Measurements from ENCODE around the gene TBX5. TPM values are rescaled to one million over a fixed set of nuclear protein-coding genes. Genes with fewer than 3 reads are reported as not detected.

Gene TBX5
- total RNA-seq, 4 donors from 2014 or later = not detected

DNA sequence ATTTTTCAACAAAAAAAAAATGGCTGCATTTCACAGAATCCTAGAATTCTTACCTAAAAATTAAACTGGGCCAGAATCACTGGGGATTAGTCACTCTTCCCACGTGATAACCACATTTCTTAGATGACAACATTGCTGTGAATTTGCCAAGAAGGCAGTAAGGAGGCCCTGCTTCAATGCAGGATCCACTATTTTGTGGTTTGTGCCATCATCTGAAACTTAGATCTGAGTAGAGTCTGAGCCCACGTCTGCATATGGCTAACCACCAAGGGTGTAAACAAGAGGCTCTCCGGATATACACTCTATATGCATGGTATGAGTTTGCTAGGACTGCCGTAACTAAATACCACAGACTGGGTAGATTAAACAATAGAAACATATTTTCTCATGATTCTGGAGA lies 24.4 kb upstream of the TBX5 start:
- ATAC-seq (ENCODE audit: low FRiP score) (no peak), DNase-seq (ENCODE audit: low spot score) (no peak)
- TF ChIP-seq, protein P1, sequence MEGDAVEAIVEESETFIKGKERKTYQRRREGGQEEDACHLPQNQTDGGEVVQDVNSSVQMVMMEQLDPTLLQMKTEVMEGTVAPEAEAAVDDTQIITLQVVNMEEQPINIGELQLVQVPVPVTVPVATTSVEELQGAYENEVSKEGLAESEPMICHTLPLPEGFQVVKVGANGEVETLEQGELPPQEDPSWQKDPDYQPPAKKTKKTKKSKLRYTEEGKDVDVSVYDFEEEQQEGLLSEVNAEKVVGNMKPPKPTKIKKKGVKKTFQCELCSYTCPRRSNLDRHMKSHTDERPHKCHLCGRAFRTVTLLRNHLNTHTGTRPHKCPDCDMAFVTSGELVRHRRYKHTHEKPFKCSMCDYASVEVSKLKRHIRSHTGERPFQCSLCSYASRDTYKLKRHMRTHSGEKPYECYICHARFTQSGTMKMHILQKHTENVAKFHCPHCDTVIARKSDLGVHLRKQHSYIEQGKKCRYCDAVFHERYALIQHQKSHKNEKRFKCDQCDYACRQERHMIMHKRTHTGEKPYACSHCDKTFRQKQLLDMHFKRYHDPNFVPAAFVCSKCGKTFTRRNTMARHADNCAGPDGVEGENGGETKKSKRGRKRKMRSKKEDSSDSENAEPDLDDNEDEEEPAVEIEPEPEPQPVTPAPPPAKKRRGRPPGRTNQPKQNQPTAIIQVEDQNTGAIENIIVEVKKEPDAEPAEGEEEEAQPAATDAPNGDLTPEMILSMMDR (IDR thresholded peaks at IDR 0.05) = no peak

- DNase-seq (ENCODE audit: low spot score) (no peak), ATAC-seq (ENCODE audit: low FRiP score) (peak; percentile 64)
- TF ChIP-seq, protein P1 (IDR thresholded peaks at IDR 0.05) = no peak
Measured at GRCh38 chr12:114425031-114425626, 19.2 kb upstream of the TBX5 start.

DNA sequence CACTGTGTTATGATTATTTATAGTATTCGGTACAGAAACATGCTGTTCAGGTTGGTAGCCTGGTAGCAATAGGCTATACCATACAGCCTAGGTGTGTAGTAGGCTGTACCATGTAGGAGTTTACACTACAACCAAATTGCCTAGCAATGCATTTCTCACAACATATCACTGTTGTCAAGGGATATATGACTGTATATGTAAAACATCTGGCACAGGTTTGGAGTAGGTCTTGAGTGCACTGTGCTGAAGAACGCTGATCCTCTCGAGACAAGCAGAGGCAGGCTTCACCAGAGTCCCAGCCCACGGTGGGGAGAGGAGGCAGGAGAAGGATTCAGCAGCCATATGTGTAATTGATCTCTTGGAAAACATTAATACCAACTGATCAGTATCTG lies 15.0 kb upstream of the TBX5 start:
- DNase-seq (ENCODE audit: low spot score) (no peak), ATAC-seq (ENCODE audit: low FRiP score) (no peak)
- TF ChIP-seq, protein P1 (IDR thresholded peaks at IDR 0.05) = no peak

GRCh38 chr12:114420182-114420943 lies 14.4 kb upstream of the TBX5 start:
- DNase-seq (ENCODE audit: low spot score) (no peak), ATAC-seq (ENCODE audit: low FRiP score) (no peak)

DNA sequence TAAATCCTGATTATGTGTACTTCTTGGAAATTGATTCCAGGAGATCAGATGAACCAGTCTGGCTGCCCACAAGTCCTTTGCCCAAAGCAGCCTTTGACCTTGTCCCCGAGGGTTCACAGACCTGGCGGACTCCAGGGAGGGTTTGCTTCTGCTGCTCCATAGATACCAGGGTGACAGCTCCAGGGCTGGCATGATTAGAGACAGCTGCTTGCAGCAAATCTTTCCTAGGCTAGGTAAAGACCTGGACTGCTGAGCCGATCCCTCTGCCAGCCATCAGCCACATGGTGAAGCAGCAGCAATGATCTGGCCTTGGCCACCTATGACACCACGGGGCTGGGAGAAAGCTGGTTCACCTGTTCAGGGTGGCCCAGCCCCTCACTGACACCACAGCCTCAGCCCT lies 10.1 kb upstream of the TBX5 start:
- DNase-seq (ENCODE audit: low spot score) = no peak
- no peak for ATAC-seq (ENCODE audit: low FRiP score)
- TF ChIP-seq, protein P1 (IDR thresholded peaks at IDR 0.05) = no peak

More at GRCh38 chr12:114420182-114420943, 14.4 kb upstream of the TBX5 start:
- TF ChIP-seq, protein P1 (IDR thresholded peaks at IDR 0.05) = no peak

- ATAC-seq (ENCODE audit: low FRiP score) = no peak
- TF ChIP-seq, protein P1 (IDR thresholded peaks at IDR 0.05) = no peak
- no peak for DNase-seq (ENCODE audit: low spot score)
Measured at GRCh38 chr12:114415525-114415868, 9.6 kb upstream of the TBX5 start.
